Mononuclear cell (primary cell): ENCODE data around the gene SGIP1. TPM values are rescaled to one million over a fixed set of nuclear protein-coding genes. Genes with fewer than 3 reads are reported as not detected.
"Not testable (repeated sequence)": the region's sequence is repeated elsewhere in the genome, so short reads cannot be mapped to it uniquely, and the experiment has no call there.

Experiments
- H3K27me3 ChIP-seq: 2 replicates; pipeline ENCODE4 v1.6.0; 2011; ENCODE audit warnings: low read length, control low read depth; ENCODE audit not compliant: insufficient read depth
- H3K4me1 ChIP-seq: 2 replicates; pipeline ENCODE4 v1.5.1; 2011; ENCODE audit warnings: mild to moderate bottlenecking, low read length, control low read depth; ENCODE audit not compliant: insufficient read depth
- H3K4me3 ChIP-seq: 2 replicates; pipeline ENCODE4 v1.5.1; 2011; ENCODE audit warnings: mild to moderate bottlenecking, low read length, moderate library complexity
- H3K9me3 ChIP-seq: 2 replicates; pipeline ENCODE4 v1.5.1; 2011; ENCODE audit warnings: low read depth, mild to moderate bottlenecking, control low read depth, low read length
- total RNA-seq: library from RNA; depleted of rRNA; stranded (reverse); fragments of >200 nt; gene quantifications from one replicate; pipeline ENCODE4 v1.2.3, GENCODE V29; 2012

The SGIP1 gene
- total RNA-seq, 1 donor, result 0.10 TPM

DNA sequence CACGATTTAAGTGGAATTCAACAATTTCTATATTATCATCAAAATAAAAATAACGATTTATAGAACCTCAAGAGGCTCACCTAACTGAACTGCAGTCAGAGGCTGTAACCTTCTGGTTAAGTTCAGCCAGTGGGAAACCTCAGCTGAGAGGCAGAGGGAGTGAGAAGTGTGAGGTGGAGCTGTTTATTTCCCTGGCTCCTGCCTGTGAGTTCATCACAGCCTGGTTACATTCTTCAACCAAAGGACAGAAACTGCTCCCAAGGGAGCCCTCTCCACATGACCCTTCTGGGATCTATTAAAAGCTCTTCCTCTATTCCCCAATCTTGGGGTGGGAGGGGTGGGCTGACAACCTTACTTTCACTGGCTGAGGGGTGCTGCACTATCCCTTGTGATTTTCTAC, 240.5 kb downstream of the SGIP1 start:
- no peaks in the 10 kb centered on the region for H3K4me1 ChIP-seq
- H3K4me3 ChIP-seq, result no peak overlapping the region
- no peaks in the 10 kb centered on the region for H3K9me3 ChIP-seq
- no peaks in the 10 kb centered on the region for H3K27me3 ChIP-seq

DNA sequence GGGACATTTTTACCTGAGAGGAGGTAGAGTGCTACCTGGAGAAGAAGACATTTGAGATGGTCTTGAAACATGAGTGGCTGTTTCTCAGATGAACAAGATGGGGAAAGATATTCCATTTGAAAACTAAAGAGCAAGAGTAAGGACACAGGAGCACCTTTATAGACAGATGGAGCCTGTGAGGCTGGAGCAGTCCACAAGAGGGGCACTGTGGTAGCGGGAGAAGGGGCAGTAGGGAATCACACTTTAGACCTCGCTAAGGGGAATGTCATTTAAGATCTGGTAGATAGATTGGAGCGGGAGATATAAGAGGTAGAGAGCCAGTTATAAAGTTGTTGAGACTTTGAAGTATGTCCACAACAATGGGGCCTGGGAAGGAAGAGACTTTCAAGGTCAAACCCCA, 241.7 kb downstream of the SGIP1 start:
- Histone ChIP-seq H3K9me3 (no peaks in the 10 kb centered on the region), H3K27me3 (no peaks in the 10 kb centered on the region), H3K4me1 (no peaks in the 10 kb centered on the region), H3K4me3 (no peak overlapping the region)

DNA sequence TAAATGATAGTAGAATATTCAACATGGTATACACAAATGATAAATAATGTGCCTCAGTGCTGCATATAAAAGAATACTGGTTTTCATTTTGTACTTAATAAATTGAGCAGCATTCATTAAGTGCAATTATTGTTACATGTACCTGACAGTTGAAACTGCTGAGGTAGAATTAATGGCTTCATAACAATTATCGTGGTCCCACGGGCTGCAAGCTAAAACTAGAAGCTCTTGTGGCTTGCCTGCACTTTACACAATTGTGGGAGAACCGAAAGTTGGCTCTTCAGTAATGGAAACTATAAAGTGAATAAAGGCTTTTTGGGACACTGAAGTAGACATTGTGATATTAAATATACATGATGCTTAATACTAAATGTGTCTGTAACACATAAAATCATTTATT, 243.9 kb downstream of the SGIP1 start:
- Histone ChIP-seq H3K9me3 (no peaks in the 10 kb centered on the region), H3K4me3 (no peak overlapping the region), H3K27me3 (no peaks in the 10 kb centered on the region), H3K4me1 (no peaks in the 10 kb centered on the region)

DNA sequence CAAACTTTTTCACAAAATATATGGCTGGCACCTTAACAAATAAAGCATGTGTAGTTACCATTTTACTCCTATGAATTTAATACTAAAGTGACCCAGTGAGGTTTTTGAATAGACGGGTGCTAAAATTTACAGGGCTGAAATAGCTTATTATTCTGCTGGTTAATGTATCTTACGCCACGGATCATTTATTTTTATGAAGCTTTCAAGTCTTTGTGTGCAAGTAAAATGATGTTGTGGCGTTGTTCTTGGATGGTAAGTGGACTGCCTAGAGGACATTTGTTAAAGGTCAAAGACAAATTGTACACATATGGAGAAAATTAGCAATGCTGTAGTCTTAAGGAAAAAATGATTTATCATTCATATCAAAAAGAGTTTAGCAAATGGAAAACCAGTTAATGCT, 244.3 kb downstream of the SGIP1 start:
- Histone ChIP-seq H3K27me3 (no peaks in the 10 kb centered on the region), H3K9me3 (no peaks in the 10 kb centered on the region), H3K4me3 (no peak overlapping the region), H3K4me1 (no peaks in the 10 kb centered on the region)

DNA sequence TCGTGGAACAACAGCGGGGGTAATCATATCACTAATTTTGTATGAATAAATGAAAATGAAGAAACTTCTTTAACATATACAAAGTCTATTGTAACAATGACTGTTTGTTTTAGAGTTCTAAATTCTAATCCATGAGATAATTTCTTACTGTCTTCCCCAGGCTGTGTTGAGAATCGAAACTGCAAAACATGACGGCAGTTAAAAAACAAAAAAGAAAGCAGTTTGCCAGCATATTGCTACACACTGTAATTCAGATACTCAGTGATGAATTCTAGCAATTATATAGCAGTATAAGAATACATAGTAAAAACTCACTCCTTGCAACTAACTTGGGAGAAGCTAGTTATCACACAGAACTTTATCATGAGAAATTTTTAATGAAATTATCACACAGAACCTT, 245.0 kb downstream of the SGIP1 start:
- H3K9me3 ChIP-seq, result no peaks in the 10 kb centered on the region
- no peak overlapping the region for H3K4me3 ChIP-seq
- H3K27me3 ChIP-seq, result no peaks in the 10 kb centered on the region
- no peaks in the 10 kb centered on the region for H3K4me1 ChIP-seq

DNA sequence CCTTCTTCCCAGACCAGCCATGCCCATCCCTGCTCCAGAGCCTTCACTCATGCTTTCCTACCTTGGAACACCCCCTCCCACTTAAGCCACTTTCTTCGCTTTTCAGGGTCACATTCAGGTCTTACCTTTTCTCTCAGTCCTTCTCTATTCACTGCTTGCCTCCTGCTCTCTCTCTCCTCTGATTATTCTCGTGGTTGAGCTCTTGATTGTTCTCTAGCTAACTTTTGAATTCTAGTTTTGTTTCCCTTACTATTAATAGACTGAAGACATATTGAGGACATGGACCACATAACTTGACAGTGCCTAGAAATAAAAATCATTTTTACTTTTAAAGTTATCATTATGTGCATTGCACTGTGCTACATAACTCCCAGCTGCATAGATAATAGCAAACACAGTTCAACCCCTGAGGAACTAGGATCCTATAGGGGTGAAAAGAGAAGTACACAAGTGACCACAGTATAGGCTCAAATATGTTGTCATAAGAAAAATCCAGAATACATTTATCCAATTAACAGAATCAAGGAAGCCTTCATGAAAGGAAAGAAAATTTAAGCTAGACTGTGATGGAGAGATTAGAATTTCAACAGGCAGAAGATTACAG, 245.6 kb downstream of the SGIP1 start:
- Histone ChIP-seq H3K9me3 (no peaks in the 10 kb centered on the region), H3K4me3 (no peak overlapping the region), H3K27me3 (no peaks in the 10 kb centered on the region), H3K4me1 (no peaks in the 10 kb centered on the region)

DNA sequence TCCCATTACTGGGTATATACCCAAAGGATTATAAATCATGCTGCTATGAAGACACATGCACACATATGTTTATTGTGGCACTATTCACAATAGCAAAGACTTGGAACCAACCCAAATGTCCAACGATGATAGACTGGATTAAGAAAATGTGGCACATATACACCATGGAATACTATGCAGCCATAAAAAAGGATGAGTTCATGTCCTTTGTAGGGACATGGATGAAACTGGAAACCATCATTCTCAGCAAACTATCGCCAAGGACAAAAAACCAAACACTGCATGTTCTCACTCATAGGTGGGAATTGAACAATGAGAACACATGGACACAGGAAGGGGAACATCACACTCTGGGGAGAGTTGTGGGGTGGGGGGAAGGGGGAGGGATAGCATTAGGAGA, 251.8 kb downstream of the SGIP1 start:
- H3K27me3 ChIP-seq, H3K4me1 ChIP-seq, H3K9me3 ChIP-seq, H3K4me3 ChIP-seq: not testable (repeated sequence)

DNA sequence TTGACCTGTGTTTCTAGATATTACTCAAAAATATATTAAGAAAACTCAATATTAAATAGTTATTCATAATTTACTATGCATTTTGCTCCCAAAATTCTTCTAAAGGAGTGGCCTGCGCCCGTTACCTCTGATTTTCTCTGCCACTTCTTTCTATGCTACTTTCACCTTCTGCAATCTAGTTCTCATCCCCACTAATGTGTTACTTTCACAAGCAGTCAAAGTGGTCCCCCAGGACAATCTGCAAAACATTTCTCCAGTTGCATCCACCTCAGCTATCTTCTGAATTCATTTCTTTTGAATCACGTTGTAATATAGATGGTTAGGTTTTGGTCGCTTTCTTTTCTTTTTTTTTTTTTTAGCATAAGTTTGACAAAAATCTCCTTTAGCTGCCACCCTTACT, 253.7 kb downstream of the SGIP1 start:
- Histone ChIP-seq H3K4me3 (no peak overlapping the region), H3K9me3 (no peaks in the 10 kb centered on the region), H3K4me1 (no peaks in the 10 kb centered on the region), H3K27me3 (no peaks in the 10 kb centered on the region)

DNA sequence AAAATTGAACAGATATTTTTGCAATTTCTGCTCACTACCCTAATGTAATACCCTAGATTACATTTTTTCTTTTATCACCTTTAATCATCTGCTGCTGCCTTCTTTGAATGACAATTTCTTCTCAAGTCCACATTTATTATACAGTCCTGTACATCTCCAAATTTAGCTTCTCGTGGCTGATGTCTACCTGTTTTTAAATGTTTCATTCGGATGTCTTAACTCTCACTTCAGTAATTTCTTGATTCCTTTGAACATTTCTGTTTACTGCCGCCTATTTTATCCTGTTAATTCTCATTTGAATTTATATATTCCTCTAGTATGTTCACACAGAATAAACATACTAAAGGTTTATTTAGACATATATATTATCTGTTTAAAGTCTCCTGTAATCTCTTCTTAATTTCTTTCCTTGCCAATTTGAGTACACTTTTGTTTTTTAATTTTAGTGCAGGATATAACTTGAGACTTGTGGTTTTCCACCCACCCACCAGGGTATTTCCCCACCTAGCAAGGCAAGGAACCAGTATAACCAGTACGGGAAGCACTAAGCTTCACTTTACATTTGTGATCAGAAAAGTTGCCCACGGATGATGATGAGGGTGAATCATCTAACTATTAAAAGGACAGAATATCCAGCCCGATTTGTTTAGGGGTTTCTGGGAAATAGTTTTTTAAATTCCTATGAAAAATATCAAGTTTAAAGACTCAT, 254.4 kb downstream of the SGIP1 start:
- H3K4me3 ChIP-seq, result no peak overlapping the region
- H3K27me3 ChIP-seq, result no peaks in the 10 kb centered on the region
- H3K9me3 ChIP-seq, result no peaks in the 10 kb centered on the region
- no peaks in the 10 kb centered on the region for H3K4me1 ChIP-seq

DNA sequence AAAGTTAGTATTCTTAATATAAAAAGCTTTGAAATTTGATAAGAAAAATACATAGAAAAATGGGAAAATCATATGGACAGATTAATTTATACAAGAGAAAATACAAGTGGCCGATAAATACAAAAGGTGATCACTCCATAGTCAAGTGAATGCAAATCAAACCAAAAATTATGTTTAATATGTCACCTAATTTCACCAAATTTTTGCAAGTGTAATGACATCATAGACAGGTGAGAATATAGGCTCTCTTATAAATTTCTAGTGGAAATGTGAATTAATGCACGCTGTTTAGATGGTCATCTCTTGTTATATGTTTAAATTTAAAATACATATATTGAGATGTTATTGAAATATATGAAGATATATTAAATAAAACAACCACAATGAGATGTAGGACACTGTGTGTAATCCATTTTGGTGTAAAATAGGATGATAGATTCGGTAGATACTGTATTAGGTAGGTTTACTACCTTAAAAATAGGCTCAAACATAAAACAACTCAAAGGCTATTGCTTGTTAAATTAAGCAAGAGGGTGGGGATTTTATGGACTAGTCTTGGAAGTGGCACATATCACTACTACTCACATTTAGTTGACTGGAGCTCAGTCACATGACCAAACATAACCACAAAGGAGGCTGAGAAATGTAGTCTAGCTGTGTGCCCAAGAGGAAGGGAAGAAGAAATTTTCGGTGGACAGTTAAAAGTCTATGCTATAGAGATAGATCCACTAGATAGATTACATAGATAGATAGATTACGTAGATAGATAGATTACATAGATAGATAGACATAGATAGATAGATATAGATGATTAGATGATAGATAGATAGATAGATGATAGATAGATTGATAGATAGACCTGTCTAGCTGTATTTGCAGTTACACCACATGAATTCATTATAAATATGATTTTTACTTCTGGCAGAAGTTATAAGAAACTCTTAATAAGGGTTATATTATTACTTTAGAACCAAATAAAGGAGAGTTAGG, 258.0 kb downstream of the SGIP1 start:
- Histone ChIP-seq H3K27me3 (no peaks in the 10 kb centered on the region), H3K4me1 (no peaks in the 10 kb centered on the region), H3K9me3 (no peaks in the 10 kb centered on the region), H3K4me3 (no peak overlapping the region)

DNA sequence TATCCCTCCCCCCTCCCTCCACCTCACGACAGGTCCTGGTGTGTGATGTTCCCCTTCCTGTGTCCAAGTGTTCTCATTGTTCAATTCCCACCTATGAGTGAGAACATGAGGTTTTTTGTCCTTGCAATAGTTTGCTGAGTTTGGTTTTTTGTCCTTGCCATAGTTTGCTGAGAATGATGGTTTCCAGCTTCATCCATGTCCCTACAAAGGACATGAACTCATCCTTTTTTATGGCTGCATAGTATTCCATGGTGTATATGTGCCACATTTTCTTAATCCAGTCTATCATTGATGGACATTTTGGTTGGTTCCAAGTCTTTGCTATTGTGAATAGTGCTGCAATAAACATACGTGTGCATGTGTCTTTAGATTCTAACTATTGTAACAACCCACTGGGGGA, 261.9 kb downstream of the SGIP1 start:
- not testable (repeated sequence) for H3K9me3 ChIP-seq, H3K4me1 ChIP-seq, H3K27me3 ChIP-seq, H3K4me3 ChIP-seq

Other genes starting within 250 kb of the SGIP1 start
- 0.10 TPM for gene DYNLT5, start 218.3 kb downstream of the SGIP1 start, total RNA-seq